GM18507 (cell line): ENCODE results near the gene ONECUT3.
"Not testable (repeated sequence)": the region's sequence is repeated elsewhere in the genome, so short reads cannot be mapped to it uniquely, and the experiment has no call there.

Source experiments
- DNase-seq: peaks from one replicate; pipeline ENCODE4 v3.0.0; 2011; ENCODE audit warnings: low read depth; ENCODE audit not compliant: insufficient read length; ENCODE audit errors: extremely low spot score
- FAIRE-seq: peaks from 2 replicates; lab custom pipeline; 2011; peaks lifted over from hg19 to GRCh38; lab: Jason Lieb, UNC

Gene ONECUT3

GRCh38 chr19:1783874-1784273, 30.6 kb downstream of the ONECUT3 start:
- no peak for FAIRE-seq

DNA sequence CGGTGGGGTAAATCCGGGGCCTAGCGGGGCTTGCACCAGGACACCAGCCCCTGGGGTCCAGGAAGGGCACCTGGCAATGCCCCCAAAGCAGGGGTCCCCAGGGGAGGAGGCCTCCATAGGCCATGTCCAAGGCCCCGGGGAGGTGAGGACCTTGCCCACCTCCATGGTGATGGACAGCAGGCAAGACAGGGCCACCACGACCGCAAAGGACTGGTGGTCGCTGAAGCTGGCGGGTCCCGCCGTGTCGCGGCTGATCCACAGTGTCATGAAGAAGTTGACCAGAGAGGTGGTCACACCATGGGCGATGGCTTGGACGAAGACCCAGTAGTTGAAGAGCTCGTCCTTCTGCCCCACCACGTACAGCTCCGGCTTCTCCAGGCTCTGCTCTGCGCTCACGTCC, 32.0 kb downstream of the ONECUT3 start:
- FAIRE-seq, result no peak
- DNase-seq, result no peak

More at GRCh38 chr19:1783874-1784273, 30.6 kb downstream of the ONECUT3 start:
- no peak for DNase-seq

DNA sequence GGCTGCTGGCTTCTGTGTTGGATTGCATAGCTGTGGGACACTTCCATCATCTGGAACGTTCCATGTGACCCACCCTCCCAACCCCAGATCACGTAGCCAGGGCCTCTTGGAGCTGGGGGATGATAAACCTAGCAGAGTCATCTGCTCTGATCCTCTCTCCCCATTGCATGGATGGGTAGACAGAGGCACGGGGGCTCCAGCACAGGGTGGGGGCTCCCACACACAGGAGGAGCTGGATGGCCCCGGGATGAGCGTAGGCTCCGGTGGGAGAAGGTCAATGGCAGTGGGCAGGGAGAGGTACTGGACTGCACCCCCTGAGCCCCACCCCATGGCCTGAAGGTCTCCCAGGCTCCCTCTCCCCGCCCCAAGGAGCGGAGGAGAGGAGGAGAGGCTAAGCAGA, 33.4 kb downstream of the ONECUT3 start:
- FAIRE-seq (no peak), DNase-seq (no peak)

DNA sequence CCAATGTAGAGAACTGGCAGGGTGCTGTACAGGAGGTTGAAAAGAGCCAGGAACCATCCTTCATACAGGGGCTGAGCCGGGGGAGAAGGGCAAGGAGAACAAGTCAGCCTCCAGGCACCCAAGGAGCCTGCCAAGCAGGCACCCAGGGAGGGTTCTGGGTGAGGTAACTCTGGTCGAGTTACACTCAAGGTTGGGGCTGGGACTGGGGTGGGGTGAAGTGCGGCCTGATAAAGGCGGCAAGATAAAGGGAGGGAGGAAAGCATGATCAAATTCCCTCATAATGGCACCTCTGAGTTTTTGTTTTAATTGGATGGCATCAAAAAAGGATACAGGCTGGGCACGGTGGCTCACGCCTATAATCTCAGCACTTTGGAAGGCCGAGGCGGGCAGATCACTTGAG, 33.8 kb downstream of the ONECUT3 start:
- DNase-seq (no peak), FAIRE-seq (no peak)

- FAIRE-seq (no peak), DNase-seq (no peak)
Measured at GRCh38 chr19:1789261-1790041, 36.1 kb downstream of the ONECUT3 start.

- DNase-seq, result no peak
Measured at GRCh38 chr19:1790054-1790792, 36.9 kb downstream of the ONECUT3 start.

GRCh38 chr19:1791879-1792278, 38.6 kb downstream of the ONECUT3 start:
- DNase-seq, result no peak
- no peak for FAIRE-seq

More at GRCh38 chr19:1790054-1790792, 36.9 kb downstream of the ONECUT3 start:
- no peak for FAIRE-seq

DNA sequence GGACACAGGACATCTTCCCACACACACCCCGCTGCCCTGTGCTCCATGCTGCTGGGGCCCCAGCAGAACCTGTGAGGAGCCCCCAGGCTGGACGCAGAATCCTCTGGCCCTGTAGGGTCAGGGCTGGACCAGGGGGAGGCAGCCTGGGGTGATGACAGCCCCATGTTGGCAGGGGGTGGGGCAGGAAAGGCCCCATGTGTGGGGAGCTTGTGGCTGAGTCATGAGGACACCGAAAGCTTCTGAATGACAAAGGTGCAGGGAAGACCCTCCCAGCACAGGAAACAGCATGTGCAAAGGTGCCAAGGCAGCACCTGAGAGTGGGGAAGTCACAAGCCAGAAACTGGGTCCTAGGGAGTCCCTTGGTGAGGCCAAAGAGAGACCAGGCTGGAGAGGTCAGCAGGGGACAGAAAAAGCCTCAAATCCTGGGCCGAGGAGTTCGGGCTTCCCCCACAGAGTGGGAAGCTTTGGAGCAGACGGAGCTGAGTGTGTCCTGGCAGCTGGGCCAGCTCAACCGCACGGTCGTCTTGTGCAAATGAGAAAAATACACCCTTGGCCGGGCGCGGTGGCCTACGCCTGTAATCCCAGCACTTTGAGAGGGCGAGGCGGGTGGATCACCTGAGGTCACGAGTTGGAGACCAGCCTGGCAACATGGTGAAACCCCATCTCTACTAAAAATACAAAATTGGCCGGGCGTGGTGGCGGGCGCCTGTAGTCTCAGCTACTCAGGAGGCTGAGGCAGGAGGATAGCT, 41.3 kb downstream of the ONECUT3 start:
- no peak for FAIRE-seq

DNA sequence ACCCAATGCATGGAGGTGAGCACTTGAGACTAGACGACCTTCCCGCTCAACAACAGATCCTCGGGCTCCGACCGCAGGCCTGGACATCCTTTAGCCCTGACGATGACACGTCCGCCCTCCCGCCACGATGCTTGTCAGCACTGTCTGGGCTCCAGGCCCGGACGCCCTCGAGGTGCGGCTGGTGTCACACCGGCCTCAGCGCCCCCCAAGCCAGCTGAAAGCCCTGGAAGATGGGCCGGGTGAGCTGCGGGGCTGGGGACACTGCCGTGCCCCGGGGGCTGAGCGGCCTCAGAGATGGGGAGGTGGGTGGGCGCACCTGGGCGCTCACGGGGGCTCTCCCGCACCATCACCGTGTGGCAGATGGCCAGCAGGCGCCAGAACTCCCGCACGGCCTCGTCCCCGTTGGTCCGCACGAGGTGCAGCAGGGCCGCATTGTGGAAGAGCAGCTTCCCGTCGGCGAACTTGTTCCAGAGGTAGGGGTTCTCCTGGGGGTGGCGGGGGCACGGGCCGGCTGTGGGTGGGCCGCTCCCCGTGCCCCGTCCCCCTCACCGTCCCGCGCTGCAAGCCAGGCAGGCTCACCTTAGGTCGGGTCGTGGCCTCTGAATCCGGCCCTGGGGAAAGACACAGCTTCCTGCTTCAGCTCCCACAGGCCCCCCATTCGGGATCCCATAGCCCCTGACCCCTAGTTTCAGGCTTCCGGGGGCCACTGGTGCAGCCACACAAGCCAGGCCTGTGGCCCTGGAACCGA, 43.3 kb downstream of the ONECUT3 start:
- DNase-seq, result no peak
- FAIRE-seq, result no peak

More for the DNA sequence above, 41.3 kb downstream of the ONECUT3 start:
- DNase-seq, result no peak

DNA sequence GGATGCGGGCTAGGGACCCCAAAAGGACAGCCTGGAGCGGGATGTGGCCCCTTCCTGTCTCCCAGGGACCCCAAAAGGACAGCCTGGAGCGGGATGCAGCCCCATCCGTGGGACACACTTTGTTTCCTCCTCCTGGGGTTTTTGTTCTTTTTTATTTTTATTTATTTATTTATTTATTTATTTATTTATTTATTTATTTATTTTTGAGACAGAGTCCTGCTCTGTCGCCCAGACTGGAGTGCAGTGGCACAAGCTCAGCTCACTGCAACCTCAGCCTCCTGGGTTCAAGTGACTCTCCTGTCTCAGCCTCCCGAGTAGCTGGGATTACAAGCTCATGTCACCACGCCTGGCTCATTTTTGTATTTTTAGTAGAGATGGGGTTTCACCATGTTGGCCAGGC, 44.0 kb downstream of the ONECUT3 start:
- DNase-seq, FAIRE-seq: not testable (repeated sequence)

DNA sequence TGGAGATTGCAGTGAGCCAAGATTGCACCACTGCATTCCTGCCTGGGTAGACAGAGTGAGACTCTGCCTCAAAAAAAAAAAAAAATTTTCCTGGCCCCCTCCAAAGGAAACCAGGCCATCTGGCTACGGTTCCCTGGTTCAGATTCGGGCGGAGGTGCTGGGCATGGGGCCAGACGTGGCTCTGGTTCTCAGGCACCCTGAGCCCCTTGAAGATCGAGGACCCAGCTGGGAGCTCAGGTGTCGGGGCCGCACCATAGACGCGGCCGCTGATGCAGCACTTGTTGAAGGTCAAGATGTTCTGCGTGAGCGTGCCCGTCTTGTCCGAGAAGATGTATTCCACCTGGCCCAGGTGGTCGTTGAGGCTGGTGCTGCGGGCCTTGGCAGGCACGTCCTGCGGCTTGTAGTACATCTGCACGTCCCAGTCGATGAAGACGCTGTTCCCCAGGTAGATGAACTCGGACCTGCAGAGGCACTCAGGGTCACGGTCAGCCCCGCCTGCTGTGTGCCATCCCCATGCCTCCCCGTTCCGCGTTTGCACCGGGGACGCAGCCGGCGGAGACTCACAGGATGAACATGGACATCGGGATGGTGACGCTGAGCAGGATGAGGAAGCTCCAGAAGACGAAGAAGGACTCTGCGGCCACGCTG, 46.5 kb downstream of the ONECUT3 start:
- no peak for FAIRE-seq
- no peak for DNase-seq

DNA sequence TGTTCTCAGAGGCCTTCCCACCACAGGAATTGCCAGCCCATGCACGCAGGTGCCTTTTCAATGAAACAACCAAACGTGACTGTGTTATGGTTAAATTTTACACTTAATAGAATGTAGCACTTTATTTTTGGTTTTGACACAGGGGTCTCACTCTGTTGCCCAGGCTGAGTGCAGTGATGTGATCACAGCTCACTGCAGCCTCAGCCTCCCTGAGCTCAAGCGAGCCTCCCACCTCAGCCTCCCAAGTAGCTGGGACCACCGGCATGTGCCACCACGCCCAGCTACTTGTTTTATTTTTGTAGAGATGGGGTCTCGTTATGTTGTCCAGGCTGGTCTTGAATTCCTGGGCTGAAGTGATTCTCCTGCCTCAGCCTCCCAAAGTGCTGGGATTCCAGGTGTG, 51.6 kb downstream of the ONECUT3 start:
- FAIRE-seq, result no peak

GRCh38 chr19:1805401-1806183, 52.3 kb downstream of the ONECUT3 start:
- FAIRE-seq, result no peak
- DNase-seq, result no peak

More for the DNA sequence above, 51.6 kb downstream of the ONECUT3 start:
- DNase-seq, result no peak

DNA sequence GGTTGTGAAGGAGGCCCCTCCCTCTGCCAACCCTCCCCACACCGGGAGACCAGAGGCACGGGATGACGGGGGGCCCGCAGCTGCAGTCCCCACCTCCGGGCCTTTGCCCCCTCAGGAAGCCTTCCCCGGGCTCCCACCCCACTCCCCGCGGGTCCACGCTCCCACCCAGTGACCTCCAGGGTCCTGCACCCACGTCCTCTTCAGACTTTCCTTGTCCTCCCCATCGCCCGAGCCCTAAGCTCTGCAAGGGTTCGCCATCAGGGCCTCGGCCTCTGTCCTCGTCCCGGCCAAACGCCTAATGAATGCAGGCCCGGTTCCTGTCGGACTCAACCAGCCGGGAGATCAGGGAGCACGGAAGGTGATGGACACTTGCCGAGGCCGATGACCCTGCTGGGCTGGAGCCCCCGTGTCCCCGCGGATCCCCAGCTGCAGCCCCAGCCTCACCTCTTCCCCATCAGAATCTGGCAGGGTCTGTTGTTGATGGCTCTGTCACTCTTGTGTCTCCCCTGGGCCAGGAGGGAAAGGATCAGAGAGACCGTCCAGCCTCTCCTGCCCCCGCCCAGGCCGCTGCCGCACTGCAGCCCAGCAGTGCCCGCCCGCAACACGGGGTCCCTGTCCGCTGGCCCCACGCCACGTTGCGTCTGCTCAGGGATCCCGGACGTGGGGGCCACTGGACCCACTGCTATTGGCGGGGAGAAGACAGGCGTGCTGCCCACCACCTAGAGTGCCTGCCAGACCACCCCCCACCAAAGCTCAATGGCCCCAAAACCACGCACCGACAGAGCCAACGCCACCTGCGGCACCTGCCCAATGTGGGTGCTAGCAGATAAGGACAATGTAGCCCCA, 53.1 kb downstream of the ONECUT3 start:
- FAIRE-seq, result no peak
- no peak for DNase-seq

GRCh38 chr19:1807030-1807694, 53.9 kb downstream of the ONECUT3 start:
- FAIRE-seq, result no peak
- no peak for DNase-seq

DNA sequence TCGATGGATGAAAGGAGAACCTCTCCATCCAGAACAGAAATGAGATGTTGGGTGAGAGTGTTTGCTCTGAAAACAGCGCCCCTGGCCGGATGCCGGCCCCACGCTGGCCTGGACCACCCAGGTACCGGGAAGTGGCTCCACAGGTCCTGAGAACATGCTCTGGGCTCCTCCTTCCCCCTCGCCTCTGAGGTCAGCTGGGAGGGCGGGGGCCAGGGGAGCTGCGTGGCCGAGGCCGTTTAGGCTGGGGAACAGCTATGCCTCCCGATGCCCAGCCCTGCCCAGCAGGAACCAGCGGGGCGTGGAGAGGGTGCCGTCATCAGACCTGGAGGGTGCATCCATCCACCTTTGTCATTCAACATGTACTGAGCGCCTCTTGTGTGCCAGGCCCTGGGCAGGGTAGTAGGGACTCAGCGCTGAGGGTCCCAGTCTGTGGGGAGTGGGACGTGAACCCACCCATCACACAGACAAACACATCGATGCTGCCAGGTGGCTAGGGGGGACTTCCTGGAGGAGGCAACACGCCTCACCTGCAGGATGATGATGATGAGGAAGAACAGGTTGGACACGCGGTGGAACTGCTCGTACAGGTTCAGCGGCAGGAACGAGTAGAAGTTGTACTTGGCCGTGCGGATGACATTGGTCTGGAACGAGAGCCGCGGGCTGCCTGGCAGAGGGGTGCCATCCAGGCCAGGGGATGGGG, 54.5 kb downstream of the ONECUT3 start:
- DNase-seq (no peak), FAIRE-seq (no peak)
